Middle frontal gyrus (tissue), 1 donor: Measurements from ENCODE around the gene ADRA2C.
"Not testable (repeated sequence)": the region's sequence is repeated elsewhere in the genome, so short reads cannot be mapped to it uniquely, and the experiment has no call there.

Experiments used
- DNase-seq: peaks from one replicate; pipeline ENCODE4 v3.0.0-alpha.2; 2015; ENCODE audit warnings: low spot score; ENCODE audit errors: extremely low spot score

ADRA2C gene

DNA sequence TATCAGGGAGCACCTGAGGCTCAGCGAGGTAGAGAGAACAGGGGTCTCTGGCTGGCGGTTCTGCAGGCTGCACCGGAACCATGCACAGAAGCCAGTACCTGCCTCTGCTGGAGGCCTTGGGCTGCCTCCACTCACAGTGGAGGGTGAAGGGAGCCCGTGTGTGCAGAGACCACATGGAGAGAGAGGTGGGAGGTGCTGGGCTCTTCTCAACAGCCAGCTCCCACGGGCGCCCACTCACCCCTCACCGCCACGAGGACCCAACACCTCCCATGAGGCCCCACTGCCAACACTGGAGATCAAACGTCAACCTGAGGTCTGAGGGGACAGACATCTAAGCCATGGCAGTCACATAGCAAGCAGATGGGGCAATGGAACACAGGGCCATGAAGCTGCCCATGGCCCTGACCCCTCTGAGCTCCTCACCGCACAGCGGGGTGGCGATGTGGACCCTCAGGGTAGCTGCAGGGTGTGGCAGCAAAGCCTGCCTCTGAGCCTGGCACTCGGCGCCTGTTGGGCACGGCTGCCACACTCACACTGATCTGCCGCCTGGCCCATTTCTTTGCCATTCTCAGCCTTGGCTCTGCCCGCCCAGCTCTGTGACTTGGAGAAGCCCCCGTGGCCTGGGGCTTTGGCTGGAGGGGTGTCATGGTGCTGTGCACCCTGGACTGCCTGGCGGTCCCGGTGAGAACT lies 44.8 kb downstream of the ADRA2C start:
- no peak for DNase-seq

DNA sequence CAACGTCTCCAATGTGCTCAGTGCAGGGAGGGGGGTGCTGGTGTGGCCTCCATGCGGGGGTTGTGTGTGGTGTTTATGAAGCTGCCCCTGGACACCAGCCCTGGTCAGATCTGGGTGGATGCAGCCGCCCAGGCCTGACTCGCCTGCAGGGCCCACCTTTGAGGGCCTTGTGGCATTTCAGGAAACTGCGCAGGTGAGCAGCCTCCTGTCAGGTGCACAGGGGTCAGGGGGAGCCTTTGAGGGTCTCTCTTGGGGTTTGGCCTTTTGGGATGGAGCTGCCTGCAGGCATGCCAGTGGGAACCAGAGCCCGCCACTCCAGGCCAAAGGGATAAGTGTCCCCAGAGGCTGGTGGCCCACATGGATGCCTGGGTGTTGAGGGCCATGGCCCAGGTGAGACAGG lies 45.4 kb downstream of the ADRA2C start:
- no peak for DNase-seq

DNA sequence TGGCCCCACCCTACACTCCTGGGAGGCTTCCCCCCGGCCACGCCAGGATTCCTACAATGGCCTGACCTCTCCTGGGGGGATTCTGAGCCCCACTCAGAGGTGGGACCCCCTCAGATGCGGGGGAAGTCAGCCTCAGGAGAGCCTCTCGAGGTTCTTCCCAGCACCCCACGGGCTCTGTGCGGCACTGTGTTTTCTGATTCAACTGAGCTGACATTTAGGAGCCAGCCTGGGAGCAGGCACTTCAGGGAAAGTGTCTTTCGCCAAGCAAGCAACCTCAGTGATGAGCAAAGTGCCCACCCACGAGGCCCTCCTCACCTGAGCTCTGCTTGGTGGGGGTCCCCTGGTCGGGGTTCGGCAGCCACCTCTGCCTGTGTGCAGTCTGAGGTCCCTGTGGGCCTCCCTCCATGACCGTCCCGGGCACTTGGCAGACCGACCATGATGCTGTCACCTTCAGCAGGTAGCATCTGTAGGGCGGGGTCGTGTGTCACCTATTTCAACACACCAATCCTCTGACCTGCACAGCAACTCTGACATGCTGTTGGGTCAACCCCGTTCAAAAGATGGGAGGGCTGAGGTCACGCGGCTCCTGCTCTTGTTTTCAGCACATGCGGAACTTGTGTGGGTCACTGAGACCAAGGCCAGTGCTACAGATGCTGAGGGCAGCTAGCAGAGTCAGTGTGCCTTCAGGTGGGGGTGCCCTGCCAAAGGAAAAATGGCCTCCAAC lies 46.2 kb downstream of the ADRA2C start:
- no peak for DNase-seq

DNA sequence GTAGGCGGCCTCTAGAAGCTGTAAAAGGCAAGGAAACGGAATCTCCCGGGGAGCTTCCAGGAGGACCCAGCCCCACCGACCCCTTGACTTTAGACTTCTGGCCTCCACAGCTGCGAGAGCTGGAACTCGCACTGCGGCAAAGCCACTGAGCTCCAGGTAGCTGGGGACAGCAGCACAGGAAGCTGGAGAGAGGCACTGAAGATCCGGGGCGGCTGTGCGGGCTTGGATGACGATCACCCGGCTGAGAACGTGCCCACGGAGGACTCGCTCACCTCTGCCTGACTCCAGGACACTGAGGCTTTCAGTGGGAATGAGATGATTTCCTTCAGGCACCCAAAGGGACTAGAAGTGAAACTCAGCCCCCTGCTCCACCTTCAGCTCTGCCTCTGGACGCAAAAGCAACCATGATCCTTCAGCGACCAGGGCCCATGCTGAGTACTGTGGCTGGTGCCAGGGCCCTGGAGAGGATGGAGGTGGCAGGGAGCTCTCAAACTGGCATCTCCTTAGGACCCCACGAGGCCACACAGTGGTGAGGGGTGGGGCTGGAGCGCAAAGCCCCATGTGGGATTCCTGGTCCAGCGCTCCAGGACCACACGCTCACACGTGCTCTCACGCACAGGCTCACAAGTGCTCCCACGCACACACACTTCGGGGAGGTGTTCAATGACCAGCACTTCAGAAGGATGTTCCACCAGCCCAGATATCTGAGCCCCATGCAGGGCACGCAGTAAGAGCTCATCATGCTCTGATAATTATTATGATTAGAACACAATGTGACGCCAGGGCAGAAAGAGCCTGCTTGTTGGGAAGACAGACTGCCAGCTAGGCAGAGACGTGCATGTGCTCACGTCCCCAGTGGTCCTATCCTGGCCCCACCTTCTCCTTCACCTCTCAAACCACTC lies 47.2 kb downstream of the ADRA2C start:
- no peak for DNase-seq

DNA sequence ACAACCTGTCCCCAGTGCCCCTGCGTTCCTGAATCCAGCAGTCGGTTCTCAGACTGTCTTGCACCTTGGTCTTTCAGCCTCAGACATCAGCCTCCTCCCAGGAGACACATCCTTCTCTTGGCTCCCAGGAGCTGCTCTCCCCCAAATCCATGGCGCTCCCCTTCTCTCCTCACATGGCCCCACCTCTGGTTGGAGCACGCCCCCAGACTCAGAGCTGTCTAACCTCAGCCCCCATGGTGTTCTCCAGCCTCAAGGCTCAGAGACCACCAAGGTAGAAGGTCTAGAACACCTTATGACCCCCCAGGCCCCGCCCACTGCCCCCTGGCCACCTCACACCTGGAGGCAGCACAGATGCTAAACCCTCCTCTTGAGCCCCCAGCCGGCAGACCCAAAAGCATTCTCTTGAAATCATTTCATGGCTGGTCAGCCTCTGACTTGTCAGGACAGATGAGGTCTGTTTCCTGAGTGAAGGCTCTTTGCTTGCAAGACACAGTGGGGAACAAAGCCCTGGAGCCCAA lies 47.9 kb downstream of the ADRA2C start:
- DNase-seq, result no peak

DNA sequence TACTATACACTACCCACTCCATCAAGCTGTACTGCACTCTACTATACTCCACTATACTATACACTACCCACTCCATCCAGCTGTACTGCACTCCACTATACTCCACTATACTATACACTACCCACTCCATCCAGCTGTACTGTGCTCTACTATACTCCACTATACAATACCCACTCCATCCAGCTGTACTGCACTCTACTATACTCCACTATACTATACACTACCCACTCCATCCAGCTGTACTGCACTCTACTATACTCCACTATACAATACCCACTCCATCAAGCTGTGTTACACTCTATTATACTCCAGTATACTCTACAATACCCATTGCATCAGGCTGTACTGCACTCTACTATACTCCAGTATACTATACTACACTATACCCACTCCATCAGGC lies 48.7 kb downstream of the ADRA2C start:
- not testable (repeated sequence) for DNase-seq

DNA sequence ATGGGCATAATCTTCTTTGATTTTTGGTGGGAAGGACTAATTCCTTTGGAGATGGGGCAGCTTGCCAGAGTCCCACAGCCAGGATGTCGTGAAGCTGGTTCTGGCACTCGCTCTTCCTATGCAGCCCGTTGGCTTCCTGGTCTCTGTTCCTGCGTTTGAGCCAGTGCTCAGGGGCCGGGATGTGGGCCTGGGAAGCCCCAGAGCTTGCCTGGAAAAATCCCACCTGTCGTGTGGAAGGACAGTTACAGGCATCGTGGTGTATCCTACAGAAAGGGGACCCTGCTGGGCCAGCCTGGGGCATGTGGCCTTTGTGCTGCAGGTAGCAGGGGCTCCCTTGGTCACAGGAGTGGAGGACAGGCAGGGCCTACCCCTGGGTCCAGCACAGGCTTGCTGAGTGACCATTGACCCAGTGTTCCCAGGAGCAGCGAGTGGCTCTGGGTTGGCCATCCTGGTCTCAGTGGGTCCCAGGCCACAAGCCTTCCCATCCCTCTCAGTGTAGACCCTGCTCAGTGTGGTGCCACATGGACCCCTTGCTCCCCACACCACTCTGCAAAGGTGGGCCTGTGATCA lies 50.2 kb downstream of the ADRA2C start:
- no peak for DNase-seq

DNA sequence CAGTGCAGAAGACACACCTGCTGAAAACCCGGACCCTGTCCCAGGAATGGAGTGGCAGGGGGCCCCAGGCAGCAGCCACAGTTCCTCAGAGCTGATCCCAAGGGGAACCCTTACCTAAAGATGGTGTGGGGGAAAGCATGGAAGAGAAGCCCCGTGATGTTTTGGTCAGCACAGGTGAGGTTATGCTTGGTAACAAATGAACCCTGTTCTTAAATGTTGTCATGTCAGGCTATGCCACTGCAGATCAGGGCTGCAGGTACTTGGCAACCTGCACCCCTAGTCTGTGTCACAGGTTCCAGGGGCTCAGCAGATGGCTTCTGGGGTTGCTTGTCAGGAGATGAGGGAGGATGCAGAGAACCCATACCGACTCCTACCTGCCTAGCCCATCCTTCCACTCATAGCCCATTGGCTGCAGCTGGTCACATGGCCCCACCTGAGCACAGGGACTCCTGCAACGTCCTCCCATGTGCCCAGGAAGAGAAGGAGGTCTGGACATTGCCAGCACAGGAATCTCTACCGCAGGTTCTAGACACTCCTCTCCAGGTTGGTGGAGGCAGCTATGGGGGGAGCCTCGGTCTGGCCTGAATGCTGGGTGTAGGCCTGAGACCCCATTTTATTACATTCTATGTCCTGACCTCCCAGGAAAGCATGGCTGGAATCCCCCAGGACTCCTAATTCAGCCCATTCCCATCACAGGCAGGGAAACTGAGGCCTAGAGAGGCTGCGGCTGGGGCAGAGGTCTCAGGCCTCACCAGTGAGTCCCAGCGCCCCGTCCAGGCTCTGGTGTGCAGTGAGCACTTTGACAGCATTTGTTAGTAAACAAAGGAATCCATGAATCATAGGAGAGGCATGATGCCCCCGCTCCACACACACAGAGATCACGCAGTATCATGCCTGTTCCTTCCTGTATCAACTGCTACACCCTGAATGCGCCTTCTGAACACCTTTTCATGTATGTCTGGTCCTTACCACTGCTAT lies 51.1 kb downstream of the ADRA2C start:
- no peak for DNase-seq
